ENCODE measurements around the gene HPCAL1. TPM values are rescaled to one million over a fixed set of nuclear protein-coding genes. Genes with fewer than 3 reads are reported as not detected.
"Not testable (repeated sequence)": the region's sequence is repeated elsewhere in the genome, so short reads cannot be mapped to it uniquely, and the experiment has no call there.

The HPCAL1 gene
- total and polyA plus RNA-seq, 8 donors, result 14.0 to 571 (median 85.4) TPM

GRCh38 chr2:10293603-10294002 lies 9.1 kb upstream of the HPCAL1 start:
- H3K36me3 ChIP-seq, result no peaks in the 10 kb centered on the region
- H3K27me3 ChIP-seq, result no peaks in the 10 kb centered on the region
- H3K4me3 ChIP-seq, result no peak overlapping the region
- peaks cover 0 to 10% (median 0%) of the 10 kb centered on the region in 4 donors for H3K4me1 ChIP-seq
- no peak for TF ChIP-seq CTCF (IDR thresholded peaks at IDR 0.05)
- DNase-seq, result no peak
- H3K27ac ChIP-seq, result no peak overlapping the region
- peaks cover 0 to 6% (median 4%) of the 10 kb centered on the region in 4 donors for H3K9me3 ChIP-seq
- intact Hi-C loops (cut with DNase I; ENCODE audit: low total_unique reads), result loop anchor here (10.0 kb wide), 1 partner anchor 159 kb away; no protein-coding TSS in a partner anchor

- Histone ChIP-seq H3K9me3 (peaks cover 0 to 6% (median 4%) of the 10 kb centered on the region in 4 donors), H3K4me3 (no peak overlapping the region), H3K4me1 (peaks cover 0 to 11% (median 0%) of the 10 kb centered on the region in 4 donors), H3K27ac (no peak overlapping the region), H3K27me3 (no peaks in the 10 kb centered on the region), H3K36me3 (no peaks in the 10 kb centered on the region)
- intact Hi-C loops (cut with DNase I; ENCODE audit: low total_unique reads), result loop anchor here (10.0 kb wide), 1 partner anchor 159 kb away; no protein-coding TSS in a partner anchor
- no peak for TF ChIP-seq EP300 (IDR thresholded peaks at IDR 0.05)
- no peak for TF ChIP-seq CTCF (IDR thresholded peaks at IDR 0.05)
- no peak for TF ChIP-seq POLR2A (IDR thresholded peaks at IDR 0.05)
- TF ChIP-seq POLR2AphosphoS5 (IDR thresholded peaks at IDR 0.05), result no peak
- WGBS, 5 donors, result 100% methylated on average over 1 of the region's 1 CpG
- DNase-seq, result no peak
Observed at GRCh38 chr2:10294077-10294476, 8.6 kb upstream of the HPCAL1 start.

GRCh38 chr2:10295649-10296048 lies 7.1 kb upstream of the HPCAL1 start:
- not testable (repeated sequence) for H3K36me3 ChIP-seq, H3K27ac ChIP-seq, DNase-seq, H3K9me3 ChIP-seq, H3K27me3 ChIP-seq, H3K4me3 ChIP-seq
- intact Hi-C loops (cut with DNase I; ENCODE audit: low total_unique reads), result loop anchor here (10.0 kb wide), 1 partner anchor 161 kb away; no protein-coding TSS in a partner anchor
- peaks cover 0 to 11% (median 0%) of the 10 kb centered on the region in 4 donors for H3K4me1 ChIP-seq
- WGBS, 5 donors, result 70 to 93% (median 85%) methylated on average over 3 to 4 of the region's 4 CpGs

GRCh38 chr2:10296142-10296541 lies 6.6 kb upstream of the HPCAL1 start:
- TF ChIP-seq POLR2AphosphoS5 (IDR thresholded peaks at IDR 0.05) (no peak), POLR2A (IDR thresholded peaks at IDR 0.05) (no peak)
- intact Hi-C loops (cut with DNase I; ENCODE audit: low total_unique reads), result loop anchor here (10.0 kb wide), 1 partner anchor 161 kb away; no protein-coding TSS in a partner anchor
- Histone ChIP-seq H3K9me3 (peaks cover 0 to 6% (median 4%) of the 10 kb centered on the region in 4 donors), H3K4me1 (peaks cover 0 to 11% (median 1%) of the 10 kb centered on the region in 4 donors), H3K27ac (no peak overlapping the region), H3K27me3 (no peaks in the 10 kb centered on the region), H3K36me3 (no peaks in the 10 kb centered on the region), H3K4me3 (no peak overlapping the region)
- no peak for DNase-seq
- WGBS, 5 donors, result 78 to 89% (median 85%) methylated on average over 8 of the region's 8 CpGs

- TF ChIP-seq EP300 (IDR thresholded peaks at IDR 0.05) (no peak), CTCF (IDR thresholded peaks at IDR 0.05) (no peak), POLR2A (IDR thresholded peaks at IDR 0.05) (no peak)
- H3K9me3 ChIP-seq, result peaks cover 0 to 6% (median 4%) of the 10 kb centered on the region in 4 donors
- intact Hi-C loops (cut with DNase I; ENCODE audit: low total_unique reads), result loop anchor here (10.0 kb wide), 1 partner anchor 163 kb away; no protein-coding TSS in a partner anchor
- H3K4me3 ChIP-seq, result no peak overlapping the region
- H3K27ac ChIP-seq, result peak overlapping the region in 2 of 5 donors; percentile 49 to 66
- H3K36me3 ChIP-seq, result no peaks in the 10 kb centered on the region
- 80 to 85% (median 83%) methylated on average over 16 of the region's 16 CpGs for WGBS, 5 donors
- H3K4me1 ChIP-seq, result peaks cover 7 to 23% (median 12%) of the 10 kb centered on the region in 4 donors
- H3K27me3 ChIP-seq, result no peaks in the 10 kb centered on the region
- no peak for DNase-seq
Observed at GRCh38 chr2:10297191-10297830, 5.4 kb upstream of the HPCAL1 start.
